SW 1271 (cell line): ENCODE data around the gene HES3.

Experiments
- DNase-seq, 2 experiments: peaks; one replicate each; lab custom pipeline; 2025; lab: John Stamatoyannopoulos, UW

HES3 gene

DNA sequence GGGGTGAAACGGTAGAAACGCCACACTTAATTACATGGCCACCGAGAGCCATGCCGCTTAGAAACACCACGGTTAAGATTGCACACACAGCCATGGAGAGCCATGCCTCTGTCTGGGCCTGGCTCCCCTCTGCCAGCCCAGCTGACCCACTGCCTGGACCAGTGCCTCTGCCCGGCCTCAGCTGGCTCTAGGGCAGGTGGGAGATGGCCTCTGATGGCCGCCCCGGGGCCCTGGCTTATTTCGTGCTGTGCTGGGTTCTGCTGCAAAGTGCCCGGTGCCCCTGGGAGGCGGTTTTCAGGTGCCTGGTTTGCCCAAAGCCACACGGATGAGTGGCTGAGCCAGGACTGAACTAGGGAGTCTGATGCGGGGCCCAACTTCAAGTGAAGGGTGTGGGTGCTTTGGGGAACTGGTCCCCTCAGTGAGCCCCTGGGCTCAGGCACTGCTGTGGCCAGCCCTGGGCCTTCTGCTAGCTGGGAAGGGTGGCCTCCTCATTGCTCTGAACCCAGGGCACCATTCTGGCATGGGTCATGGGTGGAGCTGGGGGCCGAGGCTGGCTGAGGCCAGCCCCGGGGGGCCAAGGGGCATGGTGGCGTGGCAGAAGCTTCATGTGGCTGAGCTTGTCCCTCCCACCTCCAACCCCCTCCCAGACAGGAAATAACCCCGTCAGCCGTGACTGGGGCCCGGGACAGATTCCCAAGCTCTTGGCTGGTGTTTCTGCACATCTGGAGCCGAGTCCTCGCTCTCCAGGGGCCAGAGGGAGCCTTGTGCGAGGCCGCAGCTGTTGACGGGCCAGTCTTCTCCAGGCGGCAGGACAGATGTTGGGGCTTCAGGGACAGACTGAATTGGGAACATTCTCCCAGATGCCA, 18.8 kb downstream of the HES3 start:
- DNase-seq, result no peak

DNA sequence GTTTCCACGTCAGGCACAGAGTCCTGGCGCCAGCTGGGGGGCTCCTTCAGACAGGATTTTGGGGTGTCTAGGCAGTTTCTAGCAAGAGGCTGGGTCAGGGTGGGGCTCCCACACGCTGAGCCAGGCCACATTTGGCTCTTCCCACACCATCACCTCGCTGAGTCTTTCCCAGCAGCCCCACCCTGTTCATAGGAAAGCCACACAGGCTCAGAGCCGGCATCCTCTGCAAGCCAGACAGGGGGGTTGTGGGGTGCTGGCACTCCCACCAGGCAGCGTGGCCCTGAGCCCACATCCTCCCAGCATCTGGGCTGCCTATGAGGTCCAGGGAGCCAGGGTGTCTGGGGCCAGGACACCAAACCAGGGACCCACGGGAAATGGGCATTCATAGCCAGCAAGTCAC, 19.7 kb downstream of the HES3 start:
- DNase-seq, result no peak

DNA sequence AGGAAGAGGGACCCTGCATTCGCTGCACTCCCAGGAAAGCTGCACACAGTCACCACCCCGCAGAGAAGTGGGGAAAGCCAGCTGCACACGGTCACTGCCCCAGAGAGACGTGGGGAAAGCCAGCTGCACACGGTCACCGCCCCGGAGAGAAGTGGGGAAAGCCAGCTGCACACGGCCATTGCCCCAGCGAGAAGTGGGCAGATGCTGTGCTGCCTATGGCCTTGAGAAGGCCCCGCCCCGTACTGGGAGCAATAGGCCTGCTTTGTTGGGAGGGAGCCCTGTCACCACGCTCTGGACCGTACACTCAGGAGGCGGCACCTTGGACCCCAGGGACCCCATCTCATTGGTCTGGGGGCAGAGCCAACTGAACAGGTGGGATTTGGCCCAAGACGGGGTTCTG, 21.2 kb downstream of the HES3 start:
- DNase-seq, result no peak

DNA sequence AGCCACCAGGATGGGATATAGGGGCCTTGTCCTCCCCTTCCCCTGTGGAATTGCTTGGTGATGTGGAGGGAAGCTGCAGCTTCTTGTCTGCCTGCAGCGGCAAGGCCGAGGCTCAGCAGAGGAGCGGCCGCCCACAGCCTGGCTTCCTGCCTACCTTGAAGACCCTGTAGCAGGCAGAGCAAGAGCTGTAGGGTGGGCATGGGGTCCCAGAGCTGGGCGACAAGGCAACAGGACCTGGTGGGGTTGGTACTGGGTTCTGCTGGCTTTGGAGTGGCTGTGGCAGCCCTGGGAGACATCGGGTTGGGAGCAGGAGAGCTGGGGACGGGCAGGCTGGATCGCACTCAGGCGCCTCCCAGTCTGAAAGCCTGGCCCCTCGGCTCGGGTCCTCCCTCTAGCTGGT, 22.7 kb downstream of the HES3 start:
- no peak for DNase-seq

DNA sequence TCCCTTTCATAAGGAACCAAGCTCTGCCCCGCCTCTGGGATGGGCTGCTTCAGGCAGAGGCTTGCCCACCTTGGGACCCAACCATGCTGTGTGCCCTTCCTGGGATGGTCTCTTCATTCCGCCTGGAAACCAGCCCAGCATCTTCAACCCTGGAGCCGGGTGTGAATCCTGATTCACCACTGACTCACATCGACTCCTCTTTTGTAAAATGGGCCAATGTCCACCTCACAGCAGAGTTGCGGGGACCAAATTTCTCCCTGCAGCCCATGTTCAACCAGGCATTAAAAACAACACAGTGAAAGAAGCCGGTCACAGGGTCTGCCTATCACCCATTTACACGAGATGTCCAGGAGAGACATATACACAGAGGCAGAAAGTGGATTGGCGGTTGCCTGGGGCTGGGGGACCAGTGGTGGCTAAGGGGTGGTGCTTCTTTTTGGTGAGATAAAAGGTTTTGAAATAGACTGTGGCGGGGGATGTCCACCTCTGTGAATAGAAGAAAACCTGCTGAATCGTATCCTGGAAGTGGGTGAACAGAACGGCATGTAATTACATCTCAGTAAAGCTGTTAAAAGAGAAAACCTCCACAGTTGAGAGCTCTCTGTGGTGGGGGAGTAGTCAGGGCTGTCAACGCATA, 23.8 kb downstream of the HES3 start:
- DNase-seq, result no peak

DNA sequence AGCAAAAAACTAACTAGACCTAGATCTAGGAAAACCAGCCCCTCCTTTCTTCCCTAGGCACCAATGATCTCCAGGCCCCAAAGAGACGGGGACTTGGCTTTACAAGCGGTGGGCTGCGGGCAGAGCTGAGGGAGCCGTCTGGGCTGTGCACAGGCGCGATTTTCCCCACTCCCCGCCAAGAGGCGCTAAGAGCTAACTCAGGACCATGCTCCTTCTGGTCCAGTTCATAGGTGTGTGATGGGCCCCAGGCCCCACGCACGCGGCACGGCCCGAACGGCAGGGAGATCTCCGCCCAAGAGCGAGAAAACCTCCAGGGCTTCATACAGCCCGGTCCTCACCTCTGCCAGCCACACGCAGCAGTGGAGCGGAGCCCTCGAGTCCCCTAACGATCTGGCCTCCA, 24.4 kb downstream of the HES3 start:
- no peak for DNase-seq

DNA sequence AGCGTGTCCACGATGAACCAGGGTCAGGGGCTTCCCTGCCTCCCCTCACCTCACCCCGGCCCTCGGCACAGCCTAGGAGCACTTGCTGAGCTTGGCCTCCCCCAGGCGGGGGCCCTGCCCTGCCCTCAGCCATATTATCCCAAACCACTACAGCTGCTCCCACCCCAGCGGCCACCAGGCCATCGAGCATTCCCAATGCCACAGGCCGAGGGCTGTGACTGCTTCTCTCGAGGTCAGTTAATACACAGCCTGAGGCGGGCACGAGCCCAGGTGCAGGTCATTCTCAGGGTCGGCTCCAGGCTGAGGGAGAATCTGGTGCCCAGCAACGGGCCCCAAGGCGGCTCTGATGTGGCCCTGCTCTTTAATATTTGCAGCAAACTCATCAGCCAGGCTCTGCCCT, 25.3 kb downstream of the HES3 start:
- no peak for DNase-seq

DNA sequence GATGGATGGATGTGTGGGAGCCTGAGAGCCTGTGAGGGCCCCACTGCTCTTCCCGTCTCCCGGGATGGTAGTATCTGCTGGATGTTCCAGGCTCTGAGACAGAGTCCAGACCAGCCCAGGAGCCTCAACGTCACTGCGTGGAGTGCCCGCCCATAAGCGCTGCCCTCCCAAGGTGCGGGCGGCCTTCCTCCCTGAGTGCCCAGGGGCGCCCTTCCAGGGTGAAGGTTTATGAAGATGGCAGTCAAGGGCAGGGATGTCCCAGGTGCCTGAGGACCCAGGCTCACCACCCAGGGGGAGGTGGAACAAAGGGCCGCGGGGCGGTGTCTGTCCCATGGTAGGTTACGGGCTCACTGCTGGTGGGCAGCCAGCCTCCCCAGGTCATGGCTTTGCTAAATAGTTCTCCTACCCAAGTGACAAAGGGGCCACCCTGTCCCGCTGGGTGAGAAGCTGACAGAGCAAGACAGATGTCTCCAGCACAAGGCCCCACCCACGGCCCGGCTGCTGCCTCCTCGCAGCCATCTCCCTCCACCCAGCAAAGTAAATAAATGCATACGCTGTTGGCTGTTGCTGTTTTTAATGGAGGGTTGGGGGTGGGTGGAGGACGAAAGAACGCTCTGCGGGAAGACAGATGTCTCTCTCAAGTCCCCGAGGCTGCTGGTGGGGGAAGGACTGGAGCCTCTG, 25.9 kb downstream of the HES3 start:
- DNase-seq, result no peak

DNA sequence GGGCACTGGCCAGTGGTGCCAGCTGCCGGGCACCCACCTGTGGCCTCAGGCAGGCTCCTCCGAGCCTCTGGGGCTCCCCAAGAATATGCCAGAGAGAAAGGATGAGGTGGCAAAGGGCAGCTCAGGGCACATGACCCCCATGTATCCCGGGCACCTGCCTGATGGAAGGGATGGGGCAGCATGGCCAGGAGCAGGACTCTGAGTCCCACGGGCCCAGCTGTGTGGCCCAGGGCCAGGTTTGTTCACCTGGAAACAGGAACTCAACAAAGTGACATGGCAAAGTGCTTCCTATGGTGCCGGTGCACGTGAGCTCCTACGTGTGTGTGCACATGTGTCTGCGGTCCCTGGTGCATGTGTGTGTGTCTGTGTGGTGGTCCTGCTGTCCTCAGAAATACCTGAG, 26.4 kb downstream of the HES3 start:
- DNase-seq, result no peak

DNA sequence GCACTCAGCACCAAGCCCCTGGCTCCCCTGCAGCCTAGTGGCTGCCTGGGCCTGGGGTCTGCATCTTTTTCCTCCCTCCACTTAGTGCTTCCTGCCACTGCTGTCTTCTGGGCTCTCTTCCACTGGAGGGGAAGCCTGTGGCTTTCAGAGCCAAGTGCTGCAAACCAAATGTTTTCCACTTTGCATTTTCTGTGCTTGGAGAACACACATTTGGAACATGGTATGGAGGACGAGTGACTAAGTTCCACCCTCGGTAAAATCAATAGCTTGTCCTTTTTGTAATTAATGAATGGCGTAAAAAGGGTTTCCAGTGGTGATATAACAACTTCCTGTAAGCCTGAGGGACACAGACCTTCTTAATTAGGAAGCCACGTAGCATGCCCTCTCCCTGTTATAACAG, 27.0 kb downstream of the HES3 start:
- DNase-seq, result no peak

DNA sequence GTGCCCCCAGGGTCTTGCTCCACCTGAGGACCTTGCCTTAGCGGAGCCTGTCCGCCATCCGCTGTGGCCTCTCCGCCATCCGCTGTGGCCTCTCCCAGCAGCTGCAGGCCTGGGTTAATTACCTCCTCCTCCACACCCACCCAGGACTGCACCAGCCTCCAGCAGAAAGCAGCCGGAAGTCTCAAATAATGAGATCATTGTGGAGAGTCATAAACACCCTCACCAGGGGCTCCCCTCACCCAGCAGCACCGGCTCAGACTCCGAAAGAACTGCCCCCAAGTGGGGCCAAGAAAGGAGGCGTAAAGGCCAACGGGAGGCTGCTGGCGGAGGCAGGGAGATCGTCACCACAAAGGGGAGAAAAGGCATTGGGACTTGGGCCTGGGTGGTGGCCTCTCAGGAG, 27.6 kb downstream of the HES3 start:
- no peak for DNase-seq

DNA sequence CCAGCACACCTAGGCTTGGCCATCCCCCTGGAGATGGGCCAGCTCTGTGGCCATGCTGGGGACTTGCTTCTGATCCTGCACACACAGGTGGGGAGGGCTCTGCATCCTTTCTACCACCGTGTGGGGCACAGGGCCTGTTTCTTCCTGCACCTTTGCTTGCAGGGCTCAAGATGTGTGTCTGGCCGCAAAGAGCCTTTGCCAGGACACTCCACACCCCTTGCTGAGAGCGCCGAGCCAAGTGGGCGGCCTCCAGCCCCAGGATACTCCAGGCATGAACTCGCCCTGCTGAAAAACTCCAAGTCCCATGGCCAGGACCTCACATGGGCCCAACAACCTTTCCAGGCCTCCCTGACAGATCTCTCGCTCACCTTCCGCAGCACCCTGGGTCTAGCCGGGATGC, 28.5 kb downstream of the HES3 start:
- no peak for DNase-seq

DNA sequence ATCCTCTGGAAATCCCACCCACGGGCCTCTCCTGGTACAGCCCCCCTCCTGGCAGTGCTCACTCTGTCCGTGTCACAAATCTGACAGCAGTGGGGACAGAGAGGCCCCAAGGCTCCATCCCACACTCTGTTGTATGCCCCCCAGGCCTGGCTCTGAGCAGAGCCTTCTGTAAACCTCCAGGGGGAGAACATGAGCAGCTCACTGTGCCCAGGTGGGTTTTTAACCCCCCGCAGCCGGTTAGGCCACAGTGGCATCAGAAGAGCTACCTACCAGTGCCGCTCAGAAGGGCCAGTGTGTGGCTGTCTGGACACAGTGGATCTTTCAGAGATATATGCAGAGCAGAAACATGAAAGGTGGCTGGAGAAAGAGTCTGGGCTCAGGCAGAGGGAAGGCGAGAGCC, 28.9 kb downstream of the HES3 start:
- DNase-seq, result no peak

DNA sequence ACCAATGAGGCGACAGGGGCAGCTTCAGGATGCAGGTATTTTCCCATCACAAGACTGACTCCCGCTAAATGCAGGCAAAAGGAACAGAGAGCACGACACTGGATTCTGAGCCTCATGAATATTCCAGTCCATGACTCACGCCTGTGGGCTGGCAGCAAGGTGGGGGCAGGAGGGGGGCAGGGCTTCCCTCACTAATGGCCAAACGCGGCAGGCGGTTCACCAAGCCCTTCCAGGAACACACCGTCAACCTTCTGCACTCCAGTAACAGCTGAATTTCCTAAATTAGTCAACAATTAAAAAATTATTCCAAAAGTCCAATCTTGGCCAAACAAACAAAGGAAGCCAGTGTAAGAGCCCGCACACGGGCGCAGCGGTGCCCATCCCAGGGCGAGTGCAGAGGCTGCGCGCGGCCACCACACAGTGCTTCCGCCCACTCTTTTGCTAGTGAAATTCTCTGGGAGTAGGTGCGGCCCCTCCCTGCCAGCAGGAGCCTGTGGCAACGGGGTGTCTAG, 29.5 kb downstream of the HES3 start:
- no peak for DNase-seq

DNA sequence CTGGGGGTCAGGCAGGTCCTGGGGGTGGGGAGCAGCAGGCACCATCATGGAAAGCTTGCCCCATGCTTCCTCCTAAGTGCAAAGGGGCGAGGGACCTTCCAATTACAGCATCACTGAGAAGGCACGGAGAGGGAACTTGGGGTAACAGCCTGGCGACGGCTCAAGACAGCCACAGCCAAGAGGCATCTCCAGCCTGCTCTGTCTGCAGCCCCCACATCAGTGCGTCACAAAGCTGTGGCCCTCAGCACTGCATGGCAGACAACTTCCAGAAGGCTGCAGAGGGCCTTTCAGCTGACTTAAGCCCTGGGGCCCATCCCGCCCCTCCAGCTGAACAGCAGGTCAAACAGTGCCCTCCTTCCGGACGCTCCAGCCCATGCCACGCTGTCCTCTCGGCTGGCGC, 30.1 kb downstream of the HES3 start:
- no peak for DNase-seq

DNA sequence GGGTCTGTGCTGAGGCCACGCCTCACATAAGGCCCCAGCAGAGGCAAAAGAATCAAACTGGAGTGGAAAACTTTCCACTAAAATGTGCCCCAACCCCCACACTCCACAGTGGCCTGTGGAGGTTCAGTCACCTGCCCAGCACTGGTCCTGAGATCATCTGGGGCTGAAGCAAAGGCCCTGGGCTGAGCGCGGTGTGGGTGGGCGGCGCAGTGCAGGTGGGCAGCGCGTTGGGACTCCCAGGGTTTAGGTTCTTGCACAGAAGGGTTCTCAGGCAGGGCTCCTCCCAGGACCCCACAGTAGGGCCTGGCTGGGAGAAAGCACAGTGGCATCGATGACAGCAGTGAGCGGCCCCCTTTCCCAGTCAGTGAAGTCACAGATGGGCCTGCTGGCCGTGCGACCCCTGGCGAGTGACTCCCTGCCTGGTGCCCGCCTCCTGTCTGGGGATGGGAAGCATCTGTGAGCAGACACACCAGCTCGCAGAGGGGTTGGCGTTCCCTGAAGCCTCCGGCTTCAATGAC, 30.7 kb downstream of the HES3 start:
- DNase-seq, result no peak

DNA sequence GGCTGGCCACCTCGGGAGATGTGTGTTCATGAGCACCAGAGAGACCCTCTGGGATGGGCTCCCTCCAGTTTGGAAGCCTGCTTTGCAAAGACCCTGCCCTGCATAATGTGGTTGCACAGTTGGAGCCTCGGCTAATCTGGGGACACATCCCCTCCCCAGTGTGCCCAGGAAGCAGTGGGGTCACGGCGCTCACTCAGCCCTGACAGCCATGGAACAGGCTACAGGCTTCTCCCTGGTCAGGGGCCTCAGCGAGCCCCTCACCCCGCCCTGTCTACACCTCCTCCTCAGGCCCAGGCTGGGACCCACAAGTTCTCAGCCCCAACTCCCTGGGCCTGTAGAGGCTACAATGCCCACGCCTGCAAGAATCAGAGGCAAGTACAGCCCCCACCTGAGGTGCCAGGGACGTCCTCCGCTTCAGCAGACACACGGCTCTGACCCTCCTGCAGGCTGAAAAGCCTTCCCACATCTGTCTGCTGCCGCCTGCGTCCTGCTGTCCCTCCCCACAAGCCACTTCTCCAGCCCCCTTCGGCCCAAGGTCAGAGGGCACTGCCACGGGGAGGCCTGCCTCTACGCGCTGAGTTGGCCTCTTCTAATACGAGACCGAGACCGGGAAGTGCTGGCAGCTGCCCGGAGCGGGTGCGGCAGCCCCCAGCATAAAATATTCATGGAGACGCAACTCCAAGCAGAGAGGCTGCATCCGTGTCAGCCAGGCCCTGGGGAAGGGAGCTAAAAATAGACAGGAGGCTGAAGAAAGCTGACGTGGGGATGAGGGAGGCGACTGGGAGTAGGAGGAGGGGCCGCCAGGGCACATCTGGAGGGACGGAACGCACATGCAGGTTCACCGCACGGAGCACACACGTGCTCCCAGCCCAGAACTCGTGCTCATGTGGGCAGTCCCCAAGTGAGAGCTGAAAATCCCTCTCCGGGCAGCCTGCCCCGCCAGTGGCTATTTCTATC, 32.1 kb downstream of the HES3 start:
- DNase-seq, result no peak

DNA sequence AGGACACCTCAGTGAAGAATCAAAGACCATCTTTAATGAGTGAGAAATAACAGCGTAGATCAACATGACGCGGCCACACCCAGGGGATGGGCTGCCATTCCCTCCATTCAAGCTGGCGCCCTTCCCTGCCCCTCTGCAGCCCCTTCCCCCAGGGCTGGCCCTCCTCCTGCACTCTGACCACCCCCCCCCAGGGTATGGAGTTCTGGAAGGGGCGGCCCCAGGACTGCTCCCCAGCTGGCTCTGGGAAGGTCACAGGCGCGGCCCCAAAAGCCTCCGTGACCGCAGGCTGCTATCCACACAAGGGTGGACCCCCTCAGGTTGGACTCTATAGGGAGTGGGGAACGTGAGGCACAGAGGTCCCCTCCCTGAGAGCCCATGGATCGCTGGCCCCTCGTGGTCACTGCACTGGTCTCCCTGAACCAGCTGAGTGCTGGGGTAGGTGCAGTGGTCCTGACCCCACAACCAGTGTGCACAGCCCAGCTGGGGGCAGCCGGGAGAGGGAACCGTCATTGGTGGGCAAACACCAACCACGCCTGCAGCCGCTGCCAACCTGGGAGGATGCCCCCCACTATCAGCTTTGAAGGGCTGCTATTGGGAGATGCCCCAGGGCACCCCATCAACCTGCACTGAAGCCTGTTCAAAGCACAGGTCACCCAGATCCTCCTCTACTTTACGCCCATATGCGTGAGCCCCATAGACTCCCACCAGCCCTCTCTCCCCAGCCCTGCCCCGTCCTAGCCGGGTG, 33.0 kb downstream of the HES3 start:
- no peak for DNase-seq

DNA sequence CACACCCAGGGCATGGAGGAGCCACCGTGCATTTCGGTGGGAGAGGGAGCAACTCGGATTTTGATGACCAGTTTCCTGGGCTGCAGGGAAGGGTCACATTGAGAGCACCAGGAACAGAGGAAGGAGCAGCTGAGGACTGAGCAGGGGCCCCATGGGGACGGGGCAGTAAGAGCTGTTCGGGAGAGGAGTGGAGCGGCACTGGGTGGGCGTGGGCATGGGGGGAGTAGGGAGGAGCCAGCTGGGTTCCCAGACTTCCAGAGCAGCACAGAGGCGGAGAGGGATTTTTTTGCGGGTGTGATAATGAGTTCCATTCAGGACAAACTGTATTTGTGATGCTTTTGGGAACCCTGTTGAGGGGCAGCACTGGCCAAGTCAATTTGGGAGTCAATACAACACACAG, 34.3 kb downstream of the HES3 start:
- DNase-seq, result no peak

DNA sequence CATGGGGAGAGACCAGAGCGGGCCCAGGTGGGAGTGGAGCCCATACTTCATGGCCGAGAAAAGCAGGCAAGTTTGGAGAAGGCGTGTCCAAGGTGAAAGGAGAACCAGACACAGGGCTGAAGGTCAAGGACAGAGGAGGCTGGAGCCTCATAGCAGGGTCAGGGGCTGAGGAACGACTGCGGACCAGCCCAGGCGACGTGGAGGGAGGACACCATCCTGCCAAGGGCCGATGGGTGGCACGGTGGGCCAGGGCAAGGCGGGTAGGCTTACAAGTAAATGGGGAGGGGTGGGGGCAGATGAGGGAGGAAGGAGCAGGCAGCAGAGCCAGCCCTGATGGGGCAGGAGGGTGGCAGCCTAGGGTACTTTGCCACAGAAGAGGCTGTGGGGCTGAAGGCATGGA, 35.1 kb downstream of the HES3 start:
- DNase-seq, result no peak
